ENCODE results near the gene TCF12.

The TCF12 gene

DNA sequence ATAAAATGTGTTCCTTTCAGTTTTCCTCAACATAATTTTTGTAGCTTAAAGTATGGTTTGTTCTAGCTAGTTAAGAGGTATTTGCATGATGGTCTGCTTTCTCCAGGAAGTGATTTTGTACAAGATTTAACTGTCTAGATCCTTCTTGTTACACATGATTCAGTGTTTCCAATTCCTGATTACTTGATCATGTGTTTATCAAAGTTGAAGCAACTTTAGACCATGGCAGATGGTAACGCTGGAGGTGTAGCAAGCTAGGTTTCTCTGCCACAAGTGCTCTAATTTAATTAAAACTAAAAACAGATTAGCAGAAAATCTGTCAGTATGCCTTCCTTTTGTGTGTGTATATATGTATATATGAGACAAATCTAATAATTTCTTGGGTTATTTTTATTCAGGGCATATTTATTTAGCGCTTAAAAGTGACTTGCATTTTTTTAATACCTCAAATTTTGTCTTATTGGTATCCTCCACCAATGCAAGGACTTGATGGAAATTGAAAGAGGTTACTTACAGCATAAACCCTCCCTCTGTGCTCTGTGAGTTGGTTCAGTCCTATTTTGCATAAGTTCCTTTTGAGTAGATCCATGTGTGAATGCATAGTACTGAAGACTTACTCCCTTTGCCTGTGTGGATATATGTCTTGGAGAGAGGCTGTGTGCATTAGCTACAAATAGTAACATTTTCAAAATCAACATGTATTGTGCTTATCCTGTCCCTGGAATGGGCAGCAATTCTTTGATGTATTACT is 300.6 kb downstream of the TCF12 start:
- no peak for DNase-seq (ENCODE audit: low spot score)

GRCh38 chr15:57220205-57220604 is 301.8 kb downstream of the TCF12 start:
- no peak for DNase-seq (ENCODE audit: low spot score)

- no peak for DNase-seq (ENCODE audit: low spot score)
Observed at GRCh38 chr15:57221134-57221533, 302.7 kb downstream of the TCF12 start.

- DNase-seq (ENCODE audit: low spot score) = no peak
Observed at GRCh38 chr15:57223345-57223744, 304.9 kb downstream of the TCF12 start.

- no peak for DNase-seq (ENCODE audit: low spot score)
Observed at GRCh38 chr15:57223887-57224286, 305.4 kb downstream of the TCF12 start.

GRCh38 chr15:57224664-57225063 is 306.2 kb downstream of the TCF12 start:
- no peak for DNase-seq (ENCODE audit: low spot score)

DNA sequence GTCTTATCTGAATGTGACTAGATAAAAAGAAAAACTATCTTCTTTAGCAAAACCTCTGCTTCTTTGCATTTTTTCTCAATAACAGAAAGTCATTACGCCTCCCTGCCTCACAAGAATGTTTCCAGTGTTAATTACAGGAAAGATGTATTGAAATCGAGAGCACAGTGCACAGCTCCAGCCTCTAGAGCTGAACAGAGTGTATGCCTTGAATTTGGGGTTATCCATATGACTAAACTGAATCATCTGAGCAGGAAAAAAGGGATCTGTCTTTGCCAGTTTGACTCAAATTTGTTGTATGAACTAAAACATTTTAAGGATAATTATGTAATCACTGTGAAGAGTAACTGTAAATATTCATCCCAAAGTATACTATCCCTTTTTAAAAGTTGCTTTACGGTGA is 308.7 kb downstream of the TCF12 start:
- no peak for DNase-seq (ENCODE audit: low spot score)

DNA sequence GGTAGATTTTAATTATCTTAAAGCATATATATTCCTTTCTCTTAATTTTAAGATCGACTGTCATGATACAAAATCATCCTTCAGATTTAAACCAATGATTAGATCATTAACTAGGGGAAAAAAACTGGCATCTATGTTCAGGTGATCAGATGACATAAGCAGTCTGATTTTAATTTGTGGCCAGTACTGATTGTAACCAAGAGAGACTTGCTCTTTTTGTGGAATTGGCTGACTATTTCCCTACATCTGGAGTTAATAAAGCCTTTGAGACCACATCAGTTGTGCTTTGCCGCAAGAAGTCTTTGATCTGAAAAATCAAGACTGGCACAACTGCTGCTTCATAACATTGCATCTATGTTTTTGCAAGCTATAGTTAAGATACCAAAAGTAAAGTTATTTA is 309.5 kb downstream of the TCF12 start:
- no peak for DNase-seq (ENCODE audit: low spot score)

GRCh38 chr15:57228395-57228794 is 310.0 kb downstream of the TCF12 start:
- no peak for DNase-seq (ENCODE audit: low spot score)

DNA sequence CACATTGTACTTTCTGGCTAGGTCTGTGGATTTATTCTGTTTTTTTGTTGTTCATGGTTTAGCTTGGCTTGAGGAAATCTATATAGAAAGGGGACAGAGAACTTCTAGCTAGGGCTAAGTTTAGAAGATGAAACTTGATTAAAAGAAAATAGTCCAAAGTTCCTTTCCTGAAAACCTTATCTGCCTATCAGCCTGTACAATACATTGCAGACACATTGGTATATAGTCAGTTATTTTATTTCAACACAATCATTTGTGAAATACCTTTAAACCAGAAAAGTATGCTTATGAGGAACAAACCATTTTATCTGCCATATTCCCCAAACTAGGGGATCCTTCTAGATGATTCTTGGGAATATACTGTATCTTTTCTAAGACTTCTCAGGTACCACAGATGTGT is 310.6 kb downstream of the TCF12 start:
- DNase-seq (ENCODE audit: low spot score) = no peak

GRCh38 chr15:57231559-57231958 is 313.1 kb downstream of the TCF12 start:
- no peak for DNase-seq (ENCODE audit: low spot score)

- DNase-seq (ENCODE audit: low spot score) = no peak
Observed at GRCh38 chr15:57234156-57234555, 315.7 kb downstream of the TCF12 start.

GRCh38 chr15:57235186-57235585 is 316.7 kb downstream of the TCF12 start:
- no peak for DNase-seq (ENCODE audit: low spot score)

DNA sequence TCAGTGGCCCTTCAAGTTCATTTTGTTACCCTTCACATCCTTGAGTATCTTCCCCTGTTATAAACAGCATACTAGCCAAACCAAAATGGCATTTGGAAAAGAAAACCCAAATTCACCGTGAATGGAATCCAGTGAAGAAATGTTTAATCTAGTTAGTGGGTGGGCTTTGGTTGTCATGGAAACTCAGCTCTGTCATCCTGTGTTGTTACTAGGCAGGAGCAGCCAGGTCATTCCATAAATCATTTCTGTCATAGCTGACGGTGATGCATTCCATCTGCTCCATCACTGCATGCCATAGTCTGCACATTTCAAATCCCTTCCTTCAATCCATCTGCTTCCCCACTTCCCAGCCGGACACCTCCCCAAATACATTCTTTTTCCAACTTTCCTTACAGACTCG is 317.4 kb downstream of the TCF12 start:
- no peak for DNase-seq (ENCODE audit: low spot score)

DNA sequence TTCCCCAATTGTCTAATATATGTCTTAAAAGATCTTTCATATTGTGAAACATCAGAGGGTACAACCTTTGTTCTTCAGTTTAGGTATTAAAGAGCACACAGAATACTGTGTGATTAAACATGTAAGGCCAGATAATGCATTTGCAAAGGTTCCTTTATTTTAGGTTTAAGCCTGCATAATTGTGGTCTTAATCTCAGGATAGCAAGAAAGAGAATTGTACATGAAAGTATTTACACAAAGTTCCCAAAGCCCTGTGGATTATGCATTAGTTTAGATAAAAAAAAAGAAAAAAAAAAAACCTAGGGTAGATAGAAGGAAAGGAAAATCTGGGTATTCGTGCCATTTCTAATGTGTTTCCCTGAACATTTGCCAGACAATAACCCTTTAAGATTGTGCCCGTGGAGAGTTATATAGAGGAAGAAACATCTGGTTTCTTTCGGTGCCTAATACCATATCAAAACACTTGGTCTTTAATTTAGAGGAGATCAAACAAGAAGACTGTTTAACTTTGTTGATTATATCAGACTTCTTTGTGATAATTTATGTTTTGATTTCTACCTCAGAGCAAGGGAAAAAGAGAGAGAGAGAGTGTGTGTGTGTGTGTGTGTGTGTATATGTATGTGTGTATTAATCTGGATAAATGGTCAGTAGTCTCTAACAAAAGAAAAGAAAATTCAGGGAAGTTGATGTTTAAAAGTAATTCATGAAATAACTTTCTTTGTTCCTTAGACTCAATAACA is 318.3 kb downstream of the TCF12 start:
- no peak for DNase-seq (ENCODE audit: low spot score)

GRCh38 chr15:57237301-57237642 is 318.8 kb downstream of the TCF12 start:
- no peak for DNase-seq (ENCODE audit: low spot score)

- DNase-seq (ENCODE audit: low spot score) = no peak
Observed at GRCh38 chr15:57237676-57238075, 319.2 kb downstream of the TCF12 start.

GRCh38 chr15:57245130-57245529 is 326.7 kb downstream of the TCF12 start:
- DNase-seq (ENCODE audit: low spot score) = no peak

GRCh38 chr15:57245714-57246113 is 327.3 kb downstream of the TCF12 start:
- DNase-seq (ENCODE audit: low spot score) = no peak

GRCh38 chr15:57248074-57248473 is 329.6 kb downstream of the TCF12 start:
- no peak for DNase-seq (ENCODE audit: low spot score)

DNA sequence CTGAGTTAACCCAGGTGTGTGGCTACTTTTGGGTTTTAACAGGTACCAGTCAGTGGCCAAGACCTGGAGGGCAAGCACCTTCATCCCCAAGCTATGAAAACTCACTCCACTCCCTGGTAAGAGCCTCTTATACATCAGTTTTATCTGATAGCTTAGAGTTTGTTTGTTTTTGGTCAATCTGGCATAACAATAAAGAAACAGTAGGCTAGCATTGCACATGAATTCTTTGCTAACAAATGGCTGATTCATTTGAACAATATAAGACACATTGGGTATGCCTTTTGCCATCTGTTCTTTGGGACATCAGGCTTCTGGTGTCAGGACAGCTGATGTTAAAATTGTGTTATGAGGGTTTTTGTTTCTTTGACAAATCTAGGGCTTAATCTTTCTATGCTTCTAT is 332.9 kb downstream of the TCF12 start:
- no peak for DNase-seq (ENCODE audit: low spot score)

GRCh38 chr15:57251941-57252340 is 333.5 kb downstream of the TCF12 start:
- no peak for DNase-seq (ENCODE audit: low spot score)

DNA sequence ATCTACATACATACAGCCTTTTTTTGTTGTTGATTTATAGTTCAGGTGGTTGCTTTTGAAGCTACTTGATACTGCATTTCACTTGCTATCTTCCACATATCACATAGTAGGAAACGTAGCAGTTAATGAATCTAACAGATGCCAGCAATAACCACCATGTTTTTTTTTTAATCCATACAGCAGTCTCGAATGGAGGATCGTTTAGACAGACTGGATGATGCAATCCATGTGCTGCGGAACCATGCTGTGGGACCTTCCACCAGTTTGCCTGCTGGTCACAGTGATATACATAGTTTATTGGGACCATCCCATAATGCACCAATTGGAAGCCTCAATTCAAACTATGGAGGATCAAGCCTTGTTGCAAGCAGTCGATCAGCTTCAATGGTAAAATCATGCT is 334.6 kb downstream of the TCF12 start:
- no peak for DNase-seq (ENCODE audit: low spot score)

GRCh38 chr15:57253500-57253899 is 335.1 kb downstream of the TCF12 start:
- DNase-seq (ENCODE audit: low spot score) = no peak
